ENCODE results near the gene FLT4.

Gene FLT4

GRCh38 chr5:180620014-180620413 is 29.4 kb downstream of the FLT4 start:
- Histone ChIP-seq H3K9me3 (ENCODE audit: control insufficient read depth, insufficient read depth, low read length) (no peaks in the 10 kb centered on the region), H3K4me3 (ENCODE audit: low read length) (no peak overlapping the region), H3K27ac (ENCODE audit: low read length) (no peak overlapping the region), H3K4me1 (ENCODE audit: control insufficient read depth, insufficient read depth, low read length) (peaks cover 6% of the 10 kb centered on the region; the same call in 1 of the 2 replicates), H3K36me3 (ENCODE audit: control insufficient read depth, insufficient read depth, low read length) (no peaks in the 10 kb centered on the region; the same call in 1 of the 2 replicates), H3K27me3 (ENCODE audit: control insufficient read depth, insufficient read depth, low read length) (no peaks in the 10 kb centered on the region; the same call in 1 of the 2 replicates)
- no CpG with 5 or more reads among the region's 14 CpGs for WGBS (ENCODE audit: insufficient coverage, insufficient read length)
- DNase-seq (ENCODE audit: low read depth, low spot score), result no peak

- H3K4me3 ChIP-seq (ENCODE audit: low read length), result no peak overlapping the region
- DNase-seq (ENCODE audit: low read depth, low spot score), result no peak
- H3K36me3 ChIP-seq (ENCODE audit: control insufficient read depth, insufficient read depth, low read length), result no peaks in the 10 kb centered on the region; the same call in 1 of the 2 replicates
- peaks cover 6% of the 10 kb centered on the region; the same call in 1 of the 2 replicates for H3K4me1 ChIP-seq (ENCODE audit: control insufficient read depth, insufficient read depth, low read length)
- H3K27me3 ChIP-seq (ENCODE audit: control insufficient read depth, insufficient read depth, low read length), result no peaks in the 10 kb centered on the region; the same call in 1 of the 2 replicates
- H3K9me3 ChIP-seq (ENCODE audit: control insufficient read depth, insufficient read depth, low read length), result no peaks in the 10 kb centered on the region
- no CpG with 5 or more reads among the region's 22 CpGs for WGBS (ENCODE audit: insufficient coverage, insufficient read length)
- H3K27ac ChIP-seq (ENCODE audit: low read length), result no peak overlapping the region
Observed at GRCh38 chr5:180619563-180619915, 29.9 kb downstream of the FLT4 start.

GRCh38 chr5:180618829-180619562 is 30.4 kb downstream of the FLT4 start:
- Histone ChIP-seq H3K4me1 (ENCODE audit: control insufficient read depth, insufficient read depth, low read length) (peaks cover 6% of the 10 kb centered on the region; the same call in 1 of the 2 replicates), H3K36me3 (ENCODE audit: control insufficient read depth, insufficient read depth, low read length) (no peaks in the 10 kb centered on the region; the same call in 1 of the 2 replicates), H3K27me3 (ENCODE audit: control insufficient read depth, insufficient read depth, low read length) (no peaks in the 10 kb centered on the region; the same call in 1 of the 2 replicates), H3K9me3 (ENCODE audit: control insufficient read depth, insufficient read depth, low read length) (no peaks in the 10 kb centered on the region), H3K4me3 (ENCODE audit: low read length) (peak overlapping the region; percentile 46), H3K27ac (ENCODE audit: low read length) (no peak overlapping the region)
- WGBS (ENCODE audit: insufficient coverage, insufficient read length), result no CpG with 5 or more reads among the region's 90 CpGs
- no peak for DNase-seq (ENCODE audit: low read depth, low spot score)

DNA sequence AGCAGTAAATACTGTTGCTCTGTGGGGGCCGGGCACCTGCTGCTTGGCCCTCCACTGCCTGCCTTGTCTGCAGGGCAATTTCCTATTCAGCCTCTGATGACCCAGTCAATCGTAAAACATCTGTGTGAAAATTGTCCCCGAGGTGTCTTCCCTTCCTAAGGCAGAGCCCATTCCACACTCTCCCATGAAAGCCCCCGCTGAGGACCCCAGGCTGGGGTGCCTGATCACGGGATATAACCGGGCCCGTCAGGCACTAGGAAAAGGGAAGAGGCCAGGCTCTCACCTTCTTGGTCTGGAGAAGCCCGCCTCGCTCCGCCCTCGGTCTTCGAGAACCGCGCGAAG is 30.9 kb downstream of the FLT4 start:
- DNase-seq (ENCODE audit: low read depth, low spot score), result no peak
- Histone ChIP-seq H3K27ac (ENCODE audit: low read length) (no peak overlapping the region), H3K36me3 (ENCODE audit: control insufficient read depth, insufficient read depth, low read length) (no peaks in the 10 kb centered on the region; the same call in 1 of the 2 replicates), H3K27me3 (ENCODE audit: control insufficient read depth, insufficient read depth, low read length) (no peaks in the 10 kb centered on the region; the same call in 1 of the 2 replicates), H3K4me1 (ENCODE audit: control insufficient read depth, insufficient read depth, low read length) (peaks cover 4% of the 10 kb centered on the region; the same call in 1 of the 2 replicates), H3K9me3 (ENCODE audit: control insufficient read depth, insufficient read depth, low read length) (no peaks in the 10 kb centered on the region), H3K4me3 (ENCODE audit: low read length) (peak overlapping the region; percentile 46; the same call in 1 of the 2 replicates)
- no CpG with 5 or more reads among the region's 15 CpGs for WGBS (ENCODE audit: insufficient coverage, insufficient read length)

DNA sequence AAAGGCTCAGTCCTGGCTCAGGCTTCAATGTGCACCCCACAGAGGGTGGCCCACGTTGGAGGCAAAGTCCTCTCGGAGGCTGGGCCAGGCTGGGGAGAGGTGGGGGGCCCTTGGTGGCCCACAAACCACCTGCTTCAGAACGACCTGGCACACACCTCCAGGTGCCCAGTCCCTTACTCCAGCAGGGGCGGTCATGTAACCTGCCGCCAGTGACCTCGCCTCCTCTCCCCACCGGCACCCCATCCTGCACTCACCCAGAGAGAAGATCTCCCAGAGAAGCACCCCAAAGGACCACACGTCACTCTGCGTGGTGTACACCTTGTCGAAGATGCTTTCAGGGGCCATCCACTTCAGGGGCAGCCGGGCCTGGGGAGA is 35.6 kb downstream of the FLT4 start:
- H3K9me3 ChIP-seq (ENCODE audit: control insufficient read depth, insufficient read depth, low read length), result no peaks in the 10 kb centered on the region
- no peaks in the 10 kb centered on the region for H3K36me3 ChIP-seq (ENCODE audit: control insufficient read depth, insufficient read depth, low read length)
- H3K4me3 ChIP-seq (ENCODE audit: low read length), result no peak overlapping the region
- H3K27ac ChIP-seq (ENCODE audit: low read length), result no peak overlapping the region
- no CpG with 5 or more reads among the region's 11 CpGs for WGBS (ENCODE audit: insufficient coverage, insufficient read length)
- no peak for DNase-seq (ENCODE audit: low read depth, low spot score)
- H3K27me3 ChIP-seq (ENCODE audit: control insufficient read depth, insufficient read depth, low read length), result no peaks in the 10 kb centered on the region; the same call in 1 of the 2 replicates
- H3K4me1 ChIP-seq (ENCODE audit: control insufficient read depth, insufficient read depth, low read length), result no peaks in the 10 kb centered on the region

DNA sequence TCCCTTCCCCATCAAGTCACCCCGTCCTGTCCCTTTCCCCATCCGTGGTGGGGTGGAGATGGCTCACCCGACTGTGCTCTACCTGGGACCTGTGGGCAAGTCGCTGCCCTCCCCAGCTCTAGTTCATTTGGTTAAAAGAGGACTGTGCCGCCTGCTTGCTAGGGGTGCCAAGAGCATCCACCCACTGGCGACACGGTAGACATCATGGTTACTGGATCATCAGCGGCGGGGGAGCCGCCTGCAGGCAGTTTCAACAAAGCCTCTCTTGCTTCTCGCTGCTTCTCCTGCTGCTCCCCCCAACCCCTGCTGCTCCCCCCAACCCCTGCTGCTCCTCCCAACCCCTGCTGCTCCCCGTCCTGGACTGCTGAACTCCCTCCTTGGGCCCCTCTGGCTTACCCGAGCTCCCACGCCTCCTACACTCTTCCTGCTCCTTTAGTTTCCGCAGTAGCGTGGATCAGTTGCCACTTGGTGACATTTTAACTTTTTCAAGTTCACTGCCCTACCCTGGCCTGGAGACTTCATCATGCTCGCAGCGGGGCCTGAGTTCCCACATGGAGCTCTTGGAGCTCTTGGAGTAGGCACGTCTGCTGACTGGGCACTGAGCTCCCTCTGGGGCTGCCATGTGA is 36.1 kb downstream of the FLT4 start:
- Histone ChIP-seq H3K27me3 (ENCODE audit: control insufficient read depth, insufficient read depth, low read length) (no peaks in the 10 kb centered on the region; the same call in 1 of the 2 replicates), H3K27ac (ENCODE audit: low read length) (no peak overlapping the region), H3K4me3 (ENCODE audit: low read length) (no peak overlapping the region), H3K4me1 (ENCODE audit: control insufficient read depth, insufficient read depth, low read length) (no peaks in the 10 kb centered on the region), H3K36me3 (ENCODE audit: control insufficient read depth, insufficient read depth, low read length) (no peaks in the 10 kb centered on the region), H3K9me3 (ENCODE audit: control insufficient read depth, insufficient read depth, low read length) (no peaks in the 10 kb centered on the region)
- no peak for DNase-seq (ENCODE audit: low read depth, low spot score)
- WGBS (ENCODE audit: insufficient coverage, insufficient read length), result no CpG with 5 or more reads among the region's 19 CpGs

DNA sequence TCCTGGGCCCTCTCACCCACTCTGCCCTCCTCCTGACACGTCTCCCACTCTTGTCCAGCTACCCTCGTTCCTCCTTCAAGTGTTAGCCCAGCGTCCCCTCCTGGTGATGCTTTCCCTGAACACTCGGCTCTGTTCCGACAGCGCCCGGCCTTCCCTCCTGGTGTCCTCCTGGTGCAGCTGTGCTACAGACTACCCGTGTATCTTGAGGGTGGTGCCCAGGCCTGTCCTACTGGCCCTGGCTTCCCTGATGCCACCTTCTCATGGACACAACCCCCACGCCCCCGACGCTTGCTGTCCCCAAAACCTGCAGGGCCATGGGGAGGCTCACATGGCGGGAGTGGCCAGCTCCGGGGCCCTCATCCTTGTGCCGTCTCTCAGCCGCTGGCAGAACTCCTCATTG is 36.7 kb downstream of the FLT4 start:
- Histone ChIP-seq H3K27ac (ENCODE audit: low read length) (no peak overlapping the region), H3K36me3 (ENCODE audit: control insufficient read depth, insufficient read depth, low read length) (no peaks in the 10 kb centered on the region), H3K9me3 (ENCODE audit: control insufficient read depth, insufficient read depth, low read length) (no peaks in the 10 kb centered on the region), H3K27me3 (ENCODE audit: control insufficient read depth, insufficient read depth, low read length) (no peaks in the 10 kb centered on the region), H3K4me3 (ENCODE audit: low read length) (no peak overlapping the region), H3K4me1 (ENCODE audit: control insufficient read depth, insufficient read depth, low read length) (no peaks in the 10 kb centered on the region)
- no CpG with 5 or more reads among the region's 15 CpGs for WGBS (ENCODE audit: insufficient coverage, insufficient read length)
- DNase-seq (ENCODE audit: low read depth, low spot score), result no peak

- H3K4me3 ChIP-seq (ENCODE audit: low read length), result no peak overlapping the region
- no peaks in the 10 kb centered on the region for H3K36me3 ChIP-seq (ENCODE audit: control insufficient read depth, insufficient read depth, low read length)
- DNase-seq (ENCODE audit: low read depth, low spot score), result no peak
- H3K4me1 ChIP-seq (ENCODE audit: control insufficient read depth, insufficient read depth, low read length), result no peaks in the 10 kb centered on the region
- no CpG with 5 or more reads among the region's 30 CpGs for WGBS (ENCODE audit: insufficient coverage, insufficient read length)
- H3K27me3 ChIP-seq (ENCODE audit: control insufficient read depth, insufficient read depth, low read length), result no peaks in the 10 kb centered on the region
- H3K27ac ChIP-seq (ENCODE audit: low read length), result no peak overlapping the region
- H3K9me3 ChIP-seq (ENCODE audit: control insufficient read depth, insufficient read depth, low read length), result no peaks in the 10 kb centered on the region
Observed at GRCh38 chr5:180611140-180611850, 38.1 kb downstream of the FLT4 start.

DNA sequence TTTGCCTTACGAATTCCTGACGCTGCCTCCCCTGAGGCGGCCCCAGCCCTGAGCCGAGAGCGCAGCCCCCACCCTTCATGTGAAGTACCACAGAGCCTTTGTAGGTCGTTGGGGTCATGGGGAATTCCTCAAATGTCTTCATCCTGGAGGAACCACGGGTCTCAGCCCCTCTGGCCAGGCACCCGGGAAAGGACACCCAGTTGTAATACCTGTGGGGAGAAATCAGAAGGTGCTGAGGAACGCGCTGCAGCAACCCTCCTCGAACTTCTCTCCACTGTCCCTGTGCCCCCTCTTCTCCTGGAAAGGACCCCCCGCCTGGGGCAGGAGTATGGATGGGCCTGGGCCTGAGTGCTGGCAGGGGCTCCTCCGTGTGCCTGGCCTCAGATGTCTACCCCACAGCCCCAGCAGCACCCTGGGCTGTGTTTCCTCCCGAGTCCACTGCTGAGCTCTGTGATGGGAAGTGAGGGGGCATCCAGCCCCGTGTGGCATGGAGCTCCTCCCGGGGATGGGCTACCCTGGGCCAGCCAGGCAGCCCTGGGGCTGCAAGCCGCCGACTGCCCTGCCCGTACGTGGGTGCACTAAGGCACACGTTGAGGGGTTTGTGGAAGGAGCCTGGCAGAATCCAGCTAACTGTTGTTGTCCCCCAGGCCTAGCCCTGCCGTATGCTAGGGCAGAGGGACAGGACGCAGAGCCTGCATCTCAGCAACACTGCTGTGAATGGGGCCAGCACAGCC is 39.4 kb downstream of the FLT4 start:
- H3K27me3 ChIP-seq (ENCODE audit: control insufficient read depth, insufficient read depth, low read length), result no peaks in the 10 kb centered on the region
- no peaks in the 10 kb centered on the region for H3K9me3 ChIP-seq (ENCODE audit: control insufficient read depth, insufficient read depth, low read length)
- H3K4me1 ChIP-seq (ENCODE audit: control insufficient read depth, insufficient read depth, low read length), result no peaks in the 10 kb centered on the region
- H3K27ac ChIP-seq (ENCODE audit: low read length), result no peak overlapping the region
- WGBS (ENCODE audit: insufficient coverage, insufficient read length), result no CpG with 5 or more reads among the region's 23 CpGs
- DNase-seq (ENCODE audit: low read depth, low spot score), result no peak
- no peaks in the 10 kb centered on the region for H3K36me3 ChIP-seq (ENCODE audit: control insufficient read depth, insufficient read depth, low read length)
- H3K4me3 ChIP-seq (ENCODE audit: low read length), result no peak overlapping the region

DNA sequence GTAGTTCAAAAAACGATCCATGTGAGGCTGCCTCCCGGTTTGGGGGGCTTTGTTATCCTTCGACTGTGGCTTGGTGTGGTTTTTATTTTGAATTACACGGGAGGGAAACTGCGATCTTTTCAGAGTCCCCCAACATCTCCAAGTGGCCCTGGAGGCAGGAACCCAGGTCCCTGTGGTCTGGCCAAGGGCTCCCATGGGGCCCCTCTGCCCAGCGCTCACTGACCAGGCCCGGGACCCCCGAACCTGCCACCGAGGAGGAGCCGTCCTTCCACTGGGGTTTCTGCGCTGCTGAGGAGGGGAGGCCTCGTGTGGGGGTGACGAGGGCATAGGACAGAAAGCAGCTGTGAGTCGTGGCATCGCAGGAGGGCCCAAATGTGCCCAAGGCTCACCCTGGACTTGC is 40.0 kb downstream of the FLT4 start:
- H3K36me3 ChIP-seq (ENCODE audit: control insufficient read depth, insufficient read depth, low read length), result no peaks in the 10 kb centered on the region
- H3K27me3 ChIP-seq (ENCODE audit: control insufficient read depth, insufficient read depth, low read length), result no peaks in the 10 kb centered on the region

More for the DNA sequence above, 40.0 kb downstream of the FLT4 start:
- no peak for DNase-seq (ENCODE audit: low read depth, low spot score)
- no CpG with 5 or more reads among the region's 15 CpGs for WGBS (ENCODE audit: insufficient coverage, insufficient read length)
- H3K9me3 ChIP-seq (ENCODE audit: control insufficient read depth, insufficient read depth, low read length), result no peaks in the 10 kb centered on the region
- H3K27ac ChIP-seq (ENCODE audit: low read length), result no peak overlapping the region
- H3K4me1 ChIP-seq (ENCODE audit: control insufficient read depth, insufficient read depth, low read length), result no peaks in the 10 kb centered on the region
- H3K4me3 ChIP-seq (ENCODE audit: low read length), result no peak overlapping the region

Data from iPS DF 6.9 (cell line).